ENCODE results near the gene NEMP1.

DNA sequence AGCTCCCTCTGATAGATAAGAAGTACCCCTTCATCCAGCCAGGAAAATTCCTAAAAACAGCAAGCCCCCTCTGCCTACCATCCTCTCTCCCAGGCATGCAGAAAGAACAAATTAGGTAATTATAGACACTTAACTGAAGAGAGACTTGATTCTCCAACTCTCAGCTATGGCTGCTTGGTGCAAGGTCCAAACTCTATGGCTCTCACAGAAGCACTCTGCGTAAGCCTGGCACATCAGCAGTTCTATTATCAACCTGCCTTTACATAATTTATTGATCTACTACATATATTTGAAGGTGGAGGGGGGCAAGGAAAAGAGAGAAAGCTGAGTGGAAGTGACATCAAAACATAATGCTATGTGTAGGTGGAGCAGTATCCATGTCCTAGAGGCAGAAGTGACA is 27.6 kb downstream of the NEMP1 start:
- TF ChIP-seq, protein P1, sequence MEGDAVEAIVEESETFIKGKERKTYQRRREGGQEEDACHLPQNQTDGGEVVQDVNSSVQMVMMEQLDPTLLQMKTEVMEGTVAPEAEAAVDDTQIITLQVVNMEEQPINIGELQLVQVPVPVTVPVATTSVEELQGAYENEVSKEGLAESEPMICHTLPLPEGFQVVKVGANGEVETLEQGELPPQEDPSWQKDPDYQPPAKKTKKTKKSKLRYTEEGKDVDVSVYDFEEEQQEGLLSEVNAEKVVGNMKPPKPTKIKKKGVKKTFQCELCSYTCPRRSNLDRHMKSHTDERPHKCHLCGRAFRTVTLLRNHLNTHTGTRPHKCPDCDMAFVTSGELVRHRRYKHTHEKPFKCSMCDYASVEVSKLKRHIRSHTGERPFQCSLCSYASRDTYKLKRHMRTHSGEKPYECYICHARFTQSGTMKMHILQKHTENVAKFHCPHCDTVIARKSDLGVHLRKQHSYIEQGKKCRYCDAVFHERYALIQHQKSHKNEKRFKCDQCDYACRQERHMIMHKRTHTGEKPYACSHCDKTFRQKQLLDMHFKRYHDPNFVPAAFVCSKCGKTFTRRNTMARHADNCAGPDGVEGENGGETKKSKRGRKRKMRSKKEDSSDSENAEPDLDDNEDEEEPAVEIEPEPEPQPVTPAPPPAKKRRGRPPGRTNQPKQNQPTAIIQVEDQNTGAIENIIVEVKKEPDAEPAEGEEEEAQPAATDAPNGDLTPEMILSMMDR (IDR thresholded peaks at IDR 0.05) = peak in 1 of 6 experiments; percentile 10
- peak in 1 of 2 donors; percentile 29 for TF ChIP-seq POLR2A (IDR thresholded peaks at IDR 0.05)
